HG03280 (cell line): ENCODE results near the gene ACADVL.
A peak's percentile ranks its signal among the peaks of the same experiment; 100 is the strongest.
"Not testable (repeated sequence)": the region's sequence is repeated elsewhere in the genome, so short reads cannot be mapped to it uniquely, and the experiment has no call there.

Source experiments
- ATAC-seq: cut with Tn5 transposase; IDR thresholded peaks from one replicate; pipeline ENCODE4 v1.9.1; 2021; ENCODE audit warnings: mild to moderate bottlenecking, moderate library complexity; ENCODE audit not compliant: unreplicated experiment

The ACADVL gene

GRCh38 chr17:7234083-7234951 lies 14.6 kb downstream of the ACADVL start, which contains the start of gene DVL2:
Gene DVL2, minus strand, starts transcription at chr17:7234517. Its CDS starts 255 bp downstream, at chr17:7234262.
- ATAC-seq: peak; percentile 57

GRCh38 chr17:7235693-7236665 lies 16.2 kb downstream of the ACADVL start:
- no peak for ATAC-seq

GRCh38 chr17:7236808-7237207 lies 17.1 kb downstream of the ACADVL start:
- ATAC-seq: no peak

GRCh38 chr17:7237266-7237760 lies 17.6 kb downstream of the ACADVL start:
- ATAC-seq: no peak

- no peak for ATAC-seq
Observed at GRCh38 chr17:7237761-7238419, 18.2 kb downstream of the ACADVL start.

GRCh38 chr17:7238420-7239090 lies 18.8 kb downstream of the ACADVL start:
- no peak for ATAC-seq

- ATAC-seq: peak; percentile 52
Observed at GRCh38 chr17:7239091-7240027, 19.6 kb downstream of the ACADVL start, which contains the start of gene PHF23. Gene PHF23, minus strand, starts transcription at chr17:7239457. Its CDS starts 178 bp downstream, at chr17:7239279.

- ATAC-seq: no peak
Observed at GRCh38 chr17:7240375-7240774, 20.6 kb downstream of the ACADVL start.

GRCh38 chr17:7241090-7241733 lies 21.5 kb downstream of the ACADVL start:
- no peak for ATAC-seq

GRCh38 chr17:7241783-7242716 lies 22.3 kb downstream of the ACADVL start, which contains the start of gene GABARAP:
Gene GABARAP, minus strand, starts transcription at chr17:7242449. Its CDS starts 119 bp downstream, at chr17:7242330.
- ATAC-seq: peak; percentile 31

GRCh38 chr17:7242717-7243452 lies 23.1 kb downstream of the ACADVL start:
- peak; percentile 39 for ATAC-seq

- ATAC-seq: no peak
Observed at GRCh38 chr17:7243453-7243729, 23.7 kb downstream of the ACADVL start.

GRCh38 chr17:7243838-7244237 lies 24.1 kb downstream of the ACADVL start:
- not testable (repeated sequence) for ATAC-seq

- no peak for ATAC-seq
Observed at GRCh38 chr17:7246779-7247178, 27.0 kb downstream of the ACADVL start.

GRCh38 chr17:7248796-7249195 lies 29.1 kb downstream of the ACADVL start:
- no peak for ATAC-seq

GRCh38 chr17:7249214-7249613 lies 29.5 kb downstream of the ACADVL start:
- ATAC-seq: no peak

- no peak for ATAC-seq
Observed at GRCh38 chr17:7249830-7250229, 30.1 kb downstream of the ACADVL start.
